ENCODE results near the gene INMT.

INMT gene

DNA sequence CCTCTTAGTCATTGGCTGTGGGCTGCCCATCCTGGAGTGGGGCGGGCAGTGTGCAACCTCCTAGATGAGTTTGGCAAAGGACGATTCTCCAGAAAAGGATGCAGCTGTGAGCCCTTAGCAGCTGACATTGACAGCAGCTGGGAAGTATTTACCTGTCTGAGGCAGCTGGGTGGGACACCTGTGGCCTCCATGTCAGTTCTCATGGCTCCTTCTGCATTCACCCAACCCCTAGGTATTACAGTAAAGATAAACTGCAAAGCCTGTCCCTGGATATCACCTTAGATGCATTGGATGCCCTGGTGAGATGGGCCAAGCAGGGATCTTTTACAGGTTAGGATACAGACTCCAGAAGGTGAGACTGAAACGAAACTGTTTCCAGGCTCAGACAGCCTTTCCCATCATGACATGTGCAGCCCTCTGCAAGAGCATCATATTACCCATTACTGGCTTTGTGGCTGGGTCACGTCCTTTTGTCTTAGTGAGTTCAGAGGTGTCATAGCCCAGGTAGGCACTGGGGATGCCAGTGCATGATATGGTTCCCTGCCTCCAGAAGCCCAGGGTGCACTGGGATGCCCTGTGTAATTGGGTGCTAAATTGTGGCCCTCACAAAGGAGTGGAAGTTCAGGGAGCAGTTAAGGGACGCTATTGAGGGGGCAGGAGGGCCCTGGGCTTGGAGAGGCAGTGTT lies 48.2 kb downstream of the INMT start:
- Histone ChIP-seq H2BK12ac (ENCODE audit: low read length) (no peak overlapping the region), H3K18ac (ENCODE audit: low read length) (no peak overlapping the region), H2BK15ac (ENCODE audit: low read length) (no peak overlapping the region), H3K27ac (replicated peaks; ENCODE audit: low read length) (no peak overlapping the region), H3K36me3 (replicated peaks in 1 of 2; ENCODE audit: control insufficient read depth in 2 of 2, insufficient read depth in 2 of 2, low read length in 2 of 2) (peaks cover 0 to 3% of the 10 kb centered on the region in 2 donors), H2AK5ac (ENCODE audit: low read depth, low read length) (no peak overlapping the region), H2BK120ac (ENCODE audit: low read depth, low read length) (no peak overlapping the region), H3K4ac (ENCODE audit: low read length) (no peak overlapping the region), H3K23ac (ENCODE audit: low read depth, low read length, poor library complexity) (no peak overlapping the region), H3K4me2 (ENCODE audit: insufficient read depth, low read length, poor library complexity, severe bottlenecking) (no peak overlapping the region), H2AFZ (ENCODE audit: low read length) (no peak overlapping the region), H3K14ac (ENCODE audit: low read length) (no peak overlapping the region), H3K27me3 (ENCODE audit: control insufficient read depth in 3 of 3, insufficient read depth in 3 of 3, low read depth in 1 of 3, low read length in 3 of 3) (no peaks in the 10 kb centered on the region), H3K9ac (ENCODE audit: low read depth, low read length, poor library complexity) (no peak overlapping the region), H3K4me1 (ENCODE audit: control insufficient read depth in 2 of 2, insufficient read depth in 1 of 2, low read depth in 1 of 2, low read length in 2 of 2) (no peaks in the 10 kb centered on the region), H3K9me3 (replicated peaks in 1 of 2; ENCODE audit: control insufficient read depth in 2 of 2, insufficient read depth in 1 of 2, low read depth in 1 of 2, low read length in 2 of 2) (no peaks in the 10 kb centered on the region), H3K79me1 (ENCODE audit: low read depth, low read length) (no peaks in the 10 kb centered on the region), H3K4me3 (ENCODE audit: low read length in 2 of 2) (no peak overlapping the region), H4K8ac (ENCODE audit: low read depth, low read length) (no peak overlapping the region), H2BK5ac (ENCODE audit: low read length) (no peak overlapping the region), H4K91ac (ENCODE audit: low read depth, low read length, poor library complexity) (no peak overlapping the region)
- DNase-seq (ENCODE audit: low spot score), result no peak
- WGBS, 2 donors (ENCODE audit: extremely low coverage in 2 of 2, insufficient read length in 2 of 2, insufficient replicate concordance in 1 of 2), result no CpG with 5 or more reads among the region's 5 CpGs

- no peak overlapping the region for H3K4me3 ChIP-seq (ENCODE audit: low read length in 2 of 2)
- no peak overlapping the region for H4K91ac ChIP-seq (ENCODE audit: low read depth, low read length, poor library complexity)
- no peak overlapping the region for H2BK12ac ChIP-seq (ENCODE audit: low read length)
- no peaks in the 10 kb centered on the region for H3K79me1 ChIP-seq (ENCODE audit: low read depth, low read length)
- no peaks in the 10 kb centered on the region for H3K27me3 ChIP-seq (ENCODE audit: control insufficient read depth in 3 of 3, insufficient read depth in 3 of 3, low read depth in 1 of 3, low read length in 3 of 3)
- no peak overlapping the region for H3K23ac ChIP-seq (ENCODE audit: low read depth, low read length, poor library complexity)
- DNase-seq (ENCODE audit: low spot score), result peak; percentile 69
- no peak overlapping the region for H3K9ac ChIP-seq (ENCODE audit: low read depth, low read length, poor library complexity)
- no peak overlapping the region for H3K18ac ChIP-seq (ENCODE audit: low read length)
- H4K8ac ChIP-seq (ENCODE audit: low read depth, low read length), result no peak overlapping the region
- no peak overlapping the region for H2AFZ ChIP-seq (ENCODE audit: low read length)
- H2AK5ac ChIP-seq (ENCODE audit: low read depth, low read length), result no peak overlapping the region
- H2BK15ac ChIP-seq (ENCODE audit: low read length), result no peak overlapping the region
- no peak overlapping the region for H2BK120ac ChIP-seq (ENCODE audit: low read depth, low read length)
- H3K27ac ChIP-seq (replicated peaks; ENCODE audit: low read length), result no peak overlapping the region
- no peaks in the 10 kb centered on the region for H3K9me3 ChIP-seq (replicated peaks in 1 of 2; ENCODE audit: control insufficient read depth in 2 of 2, insufficient read depth in 1 of 2, low read depth in 1 of 2, low read length in 2 of 2)
- H3K4me1 ChIP-seq (ENCODE audit: control insufficient read depth in 2 of 2, insufficient read depth in 1 of 2, low read depth in 1 of 2, low read length in 2 of 2), result no peaks in the 10 kb centered on the region
- no peak overlapping the region for H2BK5ac ChIP-seq (ENCODE audit: low read length)
- H3K4ac ChIP-seq (ENCODE audit: low read length), result no peak overlapping the region
- H3K36me3 ChIP-seq (replicated peaks in 1 of 2; ENCODE audit: control insufficient read depth in 2 of 2, insufficient read depth in 2 of 2, low read length in 2 of 2), result peaks cover 0 to 2% of the 10 kb centered on the region in 2 donors
- H3K4me2 ChIP-seq (ENCODE audit: insufficient read depth, low read length, poor library complexity, severe bottlenecking), result no peak overlapping the region
- H3K14ac ChIP-seq (ENCODE audit: low read length), result no peak overlapping the region
- WGBS, 2 donors (ENCODE audit: extremely low coverage in 2 of 2, insufficient read length in 2 of 2, insufficient replicate concordance in 1 of 2), result no CpG with 5 or more reads among the region's 6 CpGs
These were observed 48.9 kb downstream of the INMT start for GRCh38 chr7:30800785-30801252.

DNA sequence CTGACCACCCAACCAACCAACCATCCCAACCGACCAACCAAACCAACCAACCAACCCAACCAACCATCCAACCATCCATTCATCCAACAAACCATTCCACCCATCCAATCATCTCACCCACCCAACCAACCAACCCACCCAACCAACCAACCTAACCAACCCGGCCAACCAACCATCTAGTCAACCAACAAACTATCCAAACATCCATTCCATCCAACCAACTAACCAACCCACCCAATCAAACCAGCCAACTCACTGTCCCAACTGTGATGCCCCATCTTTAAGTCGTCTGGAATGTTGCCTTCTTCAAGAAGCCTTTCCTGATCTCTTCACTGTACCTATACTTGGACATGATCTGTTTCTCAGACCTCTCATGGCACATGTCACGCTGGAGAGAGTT lies 50.9 kb downstream of the INMT start:
- H3K18ac ChIP-seq (ENCODE audit: low read length), result no peak overlapping the region
- no peak overlapping the region for H4K91ac ChIP-seq (ENCODE audit: low read depth, low read length, poor library complexity)
- no peaks in the 10 kb centered on the region for H3K4me1 ChIP-seq (ENCODE audit: control insufficient read depth in 2 of 2, insufficient read depth in 1 of 2, low read depth in 1 of 2, low read length in 2 of 2)
- H3K23ac ChIP-seq (ENCODE audit: low read depth, low read length, poor library complexity), result no peak overlapping the region
- H2BK12ac ChIP-seq (ENCODE audit: low read length), result no peak overlapping the region
- no peak for DNase-seq (ENCODE audit: low spot score)
- H3K4me2 ChIP-seq (ENCODE audit: insufficient read depth, low read length, poor library complexity, severe bottlenecking), result no peak overlapping the region
- H3K36me3 ChIP-seq (replicated peaks in 1 of 2; ENCODE audit: control insufficient read depth in 2 of 2, insufficient read depth in 2 of 2, low read length in 2 of 2), result peaks cover 0 to 2% of the 10 kb centered on the region in 2 donors
- WGBS, 2 donors (ENCODE audit: extremely low coverage in 2 of 2, insufficient read length in 2 of 2, insufficient replicate concordance in 1 of 2), result 100% methylated on average over 2 of the region's 4 CpGs; no CpG with 5 or more reads in 1 of the 2 donors
- H3K14ac ChIP-seq (ENCODE audit: low read length), result no peak overlapping the region
- H2AK5ac ChIP-seq (ENCODE audit: low read depth, low read length), result no peak overlapping the region
- H2BK120ac ChIP-seq (ENCODE audit: low read depth, low read length), result no peak overlapping the region
- no peaks in the 10 kb centered on the region for H3K79me1 ChIP-seq (ENCODE audit: low read depth, low read length)
- H2BK5ac ChIP-seq (ENCODE audit: low read length), result no peak overlapping the region
- no peak overlapping the region for H3K9ac ChIP-seq (ENCODE audit: low read depth, low read length, poor library complexity)
- no peaks in the 10 kb centered on the region for H3K27me3 ChIP-seq (ENCODE audit: control insufficient read depth in 3 of 3, insufficient read depth in 3 of 3, low read depth in 1 of 3, low read length in 3 of 3)
- no peak overlapping the region for H3K4ac ChIP-seq (ENCODE audit: low read length)
- H3K4me3 ChIP-seq (ENCODE audit: low read length in 2 of 2), result no peak overlapping the region
- H4K8ac ChIP-seq (ENCODE audit: low read depth, low read length), result no peak overlapping the region
- no peak overlapping the region for H2AFZ ChIP-seq (ENCODE audit: low read length)
- no peak overlapping the region for H2BK15ac ChIP-seq (ENCODE audit: low read length)
- no peaks in the 10 kb centered on the region for H3K9me3 ChIP-seq (replicated peaks in 1 of 2; ENCODE audit: control insufficient read depth in 2 of 2, insufficient read depth in 1 of 2, low read depth in 1 of 2, low read length in 2 of 2)
- H3K27ac ChIP-seq (replicated peaks; ENCODE audit: low read length), result no peak overlapping the region

GRCh38 chr7:30804078-30804661 lies 52.2 kb downstream of the INMT start:
- H3K9me3 ChIP-seq (replicated peaks in 1 of 2; ENCODE audit: control insufficient read depth in 2 of 2, insufficient read depth in 1 of 2, low read depth in 1 of 2, low read length in 2 of 2), result no peaks in the 10 kb centered on the region
- H3K18ac ChIP-seq (ENCODE audit: low read length), result no peak overlapping the region
- H3K79me1 ChIP-seq (ENCODE audit: low read depth, low read length), result no peaks in the 10 kb centered on the region
- H4K91ac ChIP-seq (ENCODE audit: low read depth, low read length, poor library complexity), result no peak overlapping the region
- H3K4ac ChIP-seq (ENCODE audit: low read length), result no peak overlapping the region
- no peak overlapping the region for H3K23ac ChIP-seq (ENCODE audit: low read depth, low read length, poor library complexity)
- H3K27me3 ChIP-seq (ENCODE audit: control insufficient read depth in 3 of 3, insufficient read depth in 3 of 3, low read depth in 1 of 3, low read length in 3 of 3), result no peaks in the 10 kb centered on the region
- no peak overlapping the region for H2BK12ac ChIP-seq (ENCODE audit: low read length)
- H3K4me2 ChIP-seq (ENCODE audit: insufficient read depth, low read length, poor library complexity, severe bottlenecking), result no peak overlapping the region
- no peak overlapping the region for H3K27ac ChIP-seq (replicated peaks; ENCODE audit: low read length)
- no peaks in the 10 kb centered on the region for H3K36me3 ChIP-seq (replicated peaks in 1 of 2; ENCODE audit: control insufficient read depth in 2 of 2, insufficient read depth in 2 of 2, low read length in 2 of 2)
- H2BK120ac ChIP-seq (ENCODE audit: low read depth, low read length), result no peak overlapping the region
- H2AFZ ChIP-seq (ENCODE audit: low read length), result no peak overlapping the region
- DNase-seq (ENCODE audit: low spot score), result no peak
- H4K8ac ChIP-seq (ENCODE audit: low read depth, low read length), result no peak overlapping the region
- H3K14ac ChIP-seq (ENCODE audit: low read length), result no peak overlapping the region
- no peak overlapping the region for H2BK5ac ChIP-seq (ENCODE audit: low read length)
- no peak overlapping the region for H2BK15ac ChIP-seq (ENCODE audit: low read length)
- no peaks in the 10 kb centered on the region for H3K4me1 ChIP-seq (ENCODE audit: control insufficient read depth in 2 of 2, insufficient read depth in 1 of 2, low read depth in 1 of 2, low read length in 2 of 2)
- H2AK5ac ChIP-seq (ENCODE audit: low read depth, low read length), result no peak overlapping the region
- H3K4me3 ChIP-seq (ENCODE audit: low read length in 2 of 2), result no peak overlapping the region
- WGBS, 2 donors (ENCODE audit: extremely low coverage in 2 of 2, insufficient read length in 2 of 2, insufficient replicate concordance in 1 of 2), result no CpG with 5 or more reads among the region's 3 CpGs
- no peak overlapping the region for H3K9ac ChIP-seq (ENCODE audit: low read depth, low read length, poor library complexity)
